Activated CD8-positive, alpha-beta memory T cell treated with anti-CD3 and anti-CD28 coated beads, Interleukin-2, amount 50 U/mL, for 1 hour (primary cell): Measurements from ENCODE around the gene ATP11C.
"Not testable (repeated sequence)": the region's sequence is repeated elsewhere in the genome, so short reads cannot be mapped to it uniquely, and the experiment has no call there.

Experiments
- DNase-seq: peaks from one replicate; pipeline ENCODE4 v3.0.0-alpha.2; 2020; ENCODE audit errors: extremely low read depth

Gene ATP11C

GRCh38 chrX:139724626-139725025 is 208.2 kb downstream of the ATP11C start:
- no peak for DNase-seq

GRCh38 chrX:139720979-139721378 is 211.9 kb downstream of the ATP11C start:
- DNase-seq, result no peak

- no peak for DNase-seq
Observed at GRCh38 chrX:139720136-139720535, 212.7 kb downstream of the ATP11C start.

- no peak for DNase-seq
Observed at GRCh38 chrX:139708067-139708466, 224.8 kb downstream of the ATP11C start, which contains the start of gene MCF2. Gene MCF2 (minus strand): TSS chrX:139708167. CDS start chrX:139651744, 56,423 bp downstream.

GRCh38 chrX:139702658-139703057 is 230.2 kb downstream of the ATP11C start:
- no peak for DNase-seq

- DNase-seq, result no peak
Observed at GRCh38 chrX:139692908-139693307, 239.9 kb downstream of the ATP11C start.

- no peak for DNase-seq
Observed at GRCh38 chrX:139692506-139692849, 240.4 kb downstream of the ATP11C start.

GRCh38 chrX:139691843-139692505 is 240.9 kb downstream of the ATP11C start:
- no peak for DNase-seq

GRCh38 chrX:139691493-139691842 is 241.4 kb downstream of the ATP11C start:
- DNase-seq, result no peak

GRCh38 chrX:139685175-139685574 is 247.7 kb downstream of the ATP11C start:
- not testable (repeated sequence) for DNase-seq

GRCh38 chrX:139680356-139680755 is 252.5 kb downstream of the ATP11C start:
- no peak for DNase-seq
